Activated T-helper 17 cell treated with anti-CD3 and anti-CD28 coated beads, Interleukin-2, amount 50 U/mL, for 72 hours (primary cell): ENCODE data around the gene PUS7. TPM values are rescaled to one million over a fixed set of nuclear protein-coding genes. Genes with fewer than 3 reads are reported as not detected.
"Not testable (repeated sequence)": the region's sequence is repeated elsewhere in the genome, so short reads cannot be mapped to it uniquely, and the experiment has no call there.

Source experiments
- ATAC-seq: fragments of 150-1000 bp; cut with Tn5 transposase; replicated peaks from 2 replicates; pipeline ENCODE4 v1.10.0; 2021; ENCODE audit warnings: mild to moderate bottlenecking, moderate library complexity
- H3K27ac Mint-ChIP-seq: one replicate; pipeline ENCODE4 v1.8.0; 2022; ENCODE audit warnings: mixed read lengths
- H3K27me3 Mint-ChIP-seq: one replicate; pipeline ENCODE4 v1.8.0; 2022; ENCODE audit warnings: mixed read lengths
- H3K36me3 Mint-ChIP-seq: one replicate; pipeline ENCODE4 v1.8.0; 2022; ENCODE audit warnings: low read depth, mild to moderate bottlenecking, mixed read lengths
- H3K4me1 Mint-ChIP-seq: one replicate; pipeline ENCODE4 v1.8.0; 2022; ENCODE audit warnings: mixed read lengths
- H3K4me3 Mint-ChIP-seq: one replicate; pipeline ENCODE4 v1.8.0; 2022; ENCODE audit warnings: mild to moderate bottlenecking, mixed read lengths
- H3K9me3 Mint-ChIP-seq: one replicate; pipeline ENCODE4 v1.8.0; 2022; ENCODE audit warnings: mixed read lengths
- total RNA-seq, 2 donors: library from RNA; stranded (reverse); gene quantifications; one replicate each; pipeline ENCODE4 v1.2.3, GENCODE V29; 2022

PUS7 gene
- total RNA-seq, 2 donors from 2014 or later: 15.4 to 37.2 TPM

GRCh38 chr7:105521027-105521716, 899 bp downstream of the PUS7 start:
- Mint-ChIP-seq H3K27ac (peak overlapping the region; percentile 91), H3K36me3 (peaks cover 40% of the 10 kb centered on the region), H3K4me3 (peak overlapping the region; percentile 93), H3K27me3 (no peaks in the 10 kb centered on the region), H3K4me1 (no peaks in the 10 kb centered on the region), H3K9me3 (no peaks in the 10 kb centered on the region)
- peak; percentile 57 for ATAC-seq

DNA sequence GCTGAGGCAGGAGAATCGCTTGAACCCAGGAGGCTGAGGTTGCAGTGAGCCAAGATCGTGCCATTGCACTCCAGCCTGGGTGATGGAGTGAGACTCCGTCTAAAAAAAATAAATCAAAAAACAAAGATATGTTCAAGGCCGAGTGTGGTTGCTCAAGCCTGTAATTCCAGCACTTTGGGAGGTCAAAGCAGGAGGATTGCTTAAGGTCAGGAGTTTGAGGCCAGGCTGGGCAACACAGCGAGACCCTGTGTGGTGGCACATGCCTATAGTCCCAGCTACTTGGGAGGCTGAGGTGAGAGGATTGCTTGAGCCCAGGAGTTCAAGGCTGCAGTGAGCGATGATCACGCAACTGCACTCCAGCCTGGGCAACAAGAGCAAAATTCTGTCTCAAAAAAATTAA, 1.5 kb downstream of the PUS7 start:
- Mint-ChIP-seq H3K4me3 (peak overlapping the region; percentile 9), H3K36me3 (peaks cover 40% of the 10 kb centered on the region)
- H3K27me3 Mint-ChIP-seq, H3K9me3 Mint-ChIP-seq, ATAC-seq, H3K4me1 Mint-ChIP-seq, H3K27ac Mint-ChIP-seq: not testable (repeated sequence)

GRCh38 chr7:105519353-105519752, 2.7 kb downstream of the PUS7 start:
- no peaks in the 10 kb centered on the region for H3K9me3 Mint-ChIP-seq
- H3K4me3 Mint-ChIP-seq: peak overlapping the region; percentile 9
- no peak overlapping the region for H3K27ac Mint-ChIP-seq
- H3K27me3 Mint-ChIP-seq: no peaks in the 10 kb centered on the region
- peaks cover 5% of the 10 kb centered on the region for H3K4me1 Mint-ChIP-seq
- peaks cover 44% of the 10 kb centered on the region for H3K36me3 Mint-ChIP-seq
- ATAC-seq: no peak

GRCh38 chr7:105515610-105516009, 6.5 kb downstream of the PUS7 start:
- Mint-ChIP-seq H3K36me3 (peaks cover 55% of the 10 kb centered on the region), H3K4me1 (peaks cover 15% of the 10 kb centered on the region), H3K27ac (peak overlapping the region; percentile 42)
- H3K4me3 Mint-ChIP-seq, ATAC-seq, H3K27me3 Mint-ChIP-seq, H3K9me3 Mint-ChIP-seq: not testable (repeated sequence)

DNA sequence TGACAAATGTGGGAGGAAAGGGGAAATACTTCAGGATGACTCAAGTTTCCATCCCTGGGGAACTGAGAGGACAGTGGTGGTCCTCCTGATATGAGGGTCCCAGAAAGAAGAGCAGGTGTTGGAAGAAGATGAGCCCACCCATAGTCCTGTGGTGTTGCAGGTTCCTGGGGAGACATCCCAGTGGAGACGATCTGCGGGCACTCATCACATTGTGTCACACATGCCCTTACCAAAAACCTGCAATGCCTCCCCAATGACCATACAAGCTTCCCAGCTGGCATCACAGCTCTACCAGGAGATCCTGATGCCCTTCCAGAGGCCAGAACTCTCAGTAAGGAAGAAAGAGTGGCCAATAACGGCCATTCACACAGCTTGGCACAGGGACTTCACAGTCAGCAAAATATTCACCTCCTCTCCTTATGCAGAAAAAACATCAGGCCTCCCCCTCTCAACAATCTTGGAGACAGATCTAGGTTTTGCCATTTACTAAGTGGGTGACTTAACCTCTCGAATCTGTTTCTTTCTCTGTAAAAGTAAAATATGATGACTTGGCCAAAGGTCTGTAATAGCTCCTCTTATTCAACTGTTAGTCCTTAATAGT, 9.0 kb downstream of the PUS7 start:
- Mint-ChIP-seq H3K4me1 (peaks cover 15% of the 10 kb centered on the region), H3K36me3 (peaks cover 53% of the 10 kb centered on the region), H3K27me3 (no peaks in the 10 kb centered on the region), H3K27ac (peak overlapping the region; percentile 70), H3K4me3 (peak overlapping the region; percentile 15), H3K9me3 (no peaks in the 10 kb centered on the region)
- ATAC-seq: no peak

DNA sequence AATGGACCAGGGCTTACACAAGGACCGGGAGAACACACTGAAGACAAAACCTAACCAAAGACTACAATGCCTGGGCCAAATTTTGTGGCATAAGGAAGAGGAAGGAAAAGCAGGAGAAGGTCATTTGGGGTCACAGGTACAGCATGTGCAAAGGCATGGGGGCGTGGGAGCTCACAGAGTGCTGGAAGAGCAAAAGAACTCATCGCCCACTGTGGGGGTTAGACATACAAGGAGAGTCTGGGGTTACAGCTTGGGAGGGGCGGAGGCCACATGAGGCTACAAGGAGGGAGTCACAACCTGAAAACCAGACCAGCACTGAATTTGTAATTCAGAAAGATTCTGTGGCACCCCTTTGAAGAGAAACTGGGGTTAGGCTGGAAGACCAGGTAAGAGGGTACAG, 9.7 kb downstream of the PUS7 start:
- Mint-ChIP-seq H3K36me3 (peaks cover 54% of the 10 kb centered on the region), H3K4me1 (peaks cover 15% of the 10 kb centered on the region), H3K27me3 (no peaks in the 10 kb centered on the region), H3K4me3 (peak overlapping the region; percentile 15), H3K9me3 (no peaks in the 10 kb centered on the region), H3K27ac (peak overlapping the region; percentile 70)
- no peak for ATAC-seq

DNA sequence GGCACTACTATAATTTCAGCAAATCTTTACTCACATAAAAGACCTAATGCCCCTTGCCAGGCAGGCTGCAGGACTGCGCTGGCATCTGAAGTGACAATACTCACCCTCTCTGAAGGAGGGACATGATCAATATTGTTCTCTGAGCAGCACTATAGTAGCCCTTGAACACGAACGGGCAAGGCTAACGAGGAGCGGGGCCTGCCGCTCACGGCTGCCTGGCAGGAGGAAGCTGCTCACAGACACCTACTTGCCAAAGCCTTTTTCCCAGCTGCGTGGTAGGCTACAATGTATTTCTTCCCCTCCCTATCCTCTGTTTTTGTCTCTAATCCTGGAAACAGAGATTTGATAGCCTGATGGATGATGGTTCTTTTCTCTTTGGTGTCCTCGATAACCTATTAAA, 19.9 kb downstream of the PUS7 start:
- ATAC-seq: no peak
- Mint-ChIP-seq H3K27me3 (no peaks in the 10 kb centered on the region), H3K27ac (no peak overlapping the region), H3K9me3 (no peaks in the 10 kb centered on the region), H3K36me3 (peaks cover 99% of the 10 kb centered on the region), H3K4me1 (no peaks in the 10 kb centered on the region), H3K4me3 (no peak overlapping the region)

- H3K27ac Mint-ChIP-seq: no peak overlapping the region
- no peaks in the 10 kb centered on the region for H3K4me1 Mint-ChIP-seq
- ATAC-seq: no peak
These were observed 25.1 kb downstream of the PUS7 start for GRCh38 chr7:105497016-105497415.

DNA sequence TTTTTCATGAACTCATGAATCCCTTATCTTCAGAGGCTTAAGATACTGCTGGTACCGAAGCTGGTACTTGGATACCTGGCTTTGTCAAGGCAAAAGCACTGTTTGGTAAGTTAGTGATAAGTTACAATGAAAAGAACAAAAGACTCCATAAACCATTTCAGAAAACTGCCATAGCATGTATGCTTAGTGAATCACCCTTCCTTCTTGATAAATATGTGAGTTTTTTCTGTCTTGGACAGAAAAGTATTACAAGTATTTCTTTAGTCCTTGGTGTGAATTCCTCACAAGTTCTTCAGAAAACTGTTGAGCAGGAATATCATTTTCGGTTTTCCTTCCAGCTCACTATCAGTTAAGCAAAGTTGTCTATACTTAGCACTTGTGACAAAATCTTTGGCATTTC, 25.6 kb downstream of the PUS7 start:
- no peaks in the 10 kb centered on the region for H3K27me3 Mint-ChIP-seq
- H3K36me3 Mint-ChIP-seq: peaks cover 70% of the 10 kb centered on the region
- no peak overlapping the region for H3K27ac Mint-ChIP-seq
- no peaks in the 10 kb centered on the region for H3K9me3 Mint-ChIP-seq
- H3K4me1 Mint-ChIP-seq: no peaks in the 10 kb centered on the region
- no peak for ATAC-seq
- no peak overlapping the region for H3K4me3 Mint-ChIP-seq

More at GRCh38 chr7:105497016-105497415, 25.1 kb downstream of the PUS7 start:
- Mint-ChIP-seq H3K4me3 (no peak overlapping the region), H3K9me3 (no peaks in the 10 kb centered on the region), H3K36me3 (peaks cover 75% of the 10 kb centered on the region), H3K27me3 (no peaks in the 10 kb centered on the region)

- no peaks in the 10 kb centered on the region for H3K4me1 Mint-ChIP-seq
- H3K36me3 Mint-ChIP-seq: peaks cover 67% of the 10 kb centered on the region
- no peak overlapping the region for H3K27ac Mint-ChIP-seq
- H3K9me3 Mint-ChIP-seq: no peaks in the 10 kb centered on the region
- H3K4me3 Mint-ChIP-seq: no peak overlapping the region
- H3K27me3 Mint-ChIP-seq: no peaks in the 10 kb centered on the region
- no peak for ATAC-seq
These were observed 28.2 kb downstream of the PUS7 start for GRCh38 chr7:105493923-105494315.

GRCh38 chr7:105493196-105493922, 28.7 kb downstream of the PUS7 start:
- Mint-ChIP-seq H3K9me3 (no peaks in the 10 kb centered on the region), H3K27ac (no peak overlapping the region), H3K36me3 (peaks cover 66% of the 10 kb centered on the region), H3K4me3 (no peak overlapping the region), H3K27me3 (no peaks in the 10 kb centered on the region), H3K4me1 (no peaks in the 10 kb centered on the region)
- ATAC-seq: no peak

- H3K4me3 Mint-ChIP-seq: no peak overlapping the region
- H3K4me1 Mint-ChIP-seq: no peaks in the 10 kb centered on the region
- no peak overlapping the region for H3K27ac Mint-ChIP-seq
- H3K9me3 Mint-ChIP-seq: no peaks in the 10 kb centered on the region
- H3K27me3 Mint-ChIP-seq: no peaks in the 10 kb centered on the region
- no peak for ATAC-seq
- H3K36me3 Mint-ChIP-seq: peaks cover 79% of the 10 kb centered on the region
These were observed 32.7 kb downstream of the PUS7 start for GRCh38 chr7:105489409-105489808.

DNA sequence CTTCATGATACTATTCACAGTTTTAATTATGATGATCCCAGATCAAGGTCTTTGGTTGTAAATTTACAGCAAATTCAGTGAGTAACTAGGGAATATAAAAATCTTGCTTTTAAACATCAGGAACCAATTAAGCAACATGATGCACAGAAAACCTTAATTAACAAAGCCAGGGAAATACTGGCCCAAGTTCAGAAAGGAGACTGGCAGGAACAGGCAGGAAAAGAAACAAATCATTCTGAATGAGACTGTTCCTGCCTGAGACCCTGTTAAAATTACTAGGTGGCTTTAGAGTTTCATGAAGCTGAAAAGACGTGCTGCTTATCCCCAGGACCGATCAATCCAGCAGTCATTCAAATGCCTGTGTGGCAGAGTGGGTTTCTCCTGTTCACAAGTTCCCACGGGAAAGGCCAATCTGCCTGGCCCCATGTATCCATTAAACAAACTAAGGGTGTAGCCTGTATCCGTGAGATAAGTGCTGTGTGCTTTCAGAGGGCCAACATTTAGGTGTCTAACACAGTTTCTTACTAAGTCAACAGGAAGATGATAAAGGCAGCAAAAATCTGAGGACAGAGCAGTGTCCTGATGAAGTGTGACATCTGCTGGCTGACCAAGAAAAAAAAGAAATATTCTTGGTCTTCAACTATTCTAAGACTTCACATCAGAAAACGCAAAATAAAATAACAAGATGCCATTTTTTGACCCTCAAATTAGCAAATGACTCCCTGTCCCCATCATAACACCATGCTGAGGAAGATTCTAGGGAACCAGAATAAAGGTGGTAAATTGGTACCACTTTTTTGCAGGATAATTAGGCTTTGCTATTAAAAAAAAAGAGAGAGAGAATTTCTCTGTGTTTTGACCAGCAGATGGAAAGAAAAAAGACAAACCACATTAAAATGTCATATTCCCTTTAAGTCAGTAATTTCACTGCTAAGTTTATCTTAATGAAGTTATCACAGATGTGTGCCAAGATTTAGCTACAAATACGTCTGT, 34.2 kb downstream of the PUS7 start:
- Mint-ChIP-seq H3K27me3 (no peaks in the 10 kb centered on the region), H3K4me3 (no peak overlapping the region), H3K27ac (no peak overlapping the region), H3K4me1 (no peaks in the 10 kb centered on the region), H3K9me3 (no peaks in the 10 kb centered on the region), H3K36me3 (peaks cover 78% of the 10 kb centered on the region)
- ATAC-seq: no peak

DNA sequence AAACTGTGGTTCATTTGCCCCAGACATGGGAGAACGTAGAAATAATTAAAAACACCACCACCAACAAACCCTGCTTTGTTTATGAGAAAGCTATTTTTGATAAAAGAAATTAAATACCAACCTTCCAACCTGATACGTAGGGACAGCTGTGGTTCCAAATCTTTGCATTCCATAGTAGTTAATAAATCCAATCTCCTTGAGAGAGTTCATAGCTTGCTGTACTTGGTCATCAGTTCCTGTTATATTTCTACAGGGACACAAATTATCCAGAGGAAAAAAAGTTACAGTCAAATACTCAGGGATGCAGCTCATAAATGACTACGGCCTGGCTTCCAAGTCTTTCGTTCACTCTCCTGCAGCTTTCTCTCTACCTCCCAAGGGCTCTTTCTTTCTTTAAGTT, 41.1 kb downstream of the PUS7 start:
- Mint-ChIP-seq H3K4me1 (no peaks in the 10 kb centered on the region), H3K9me3 (no peaks in the 10 kb centered on the region), H3K4me3 (no peak overlapping the region), H3K27ac (no peak overlapping the region), H3K27me3 (no peaks in the 10 kb centered on the region), H3K36me3 (peaks cover 82% of the 10 kb centered on the region)
- ATAC-seq: no peak
